Measurements from ENCODE around the gene NEURL1. TPM values are rescaled to one million over a fixed set of nuclear protein-coding genes. Genes with fewer than 3 reads are reported as not detected.

NEURL1 gene, protein sequence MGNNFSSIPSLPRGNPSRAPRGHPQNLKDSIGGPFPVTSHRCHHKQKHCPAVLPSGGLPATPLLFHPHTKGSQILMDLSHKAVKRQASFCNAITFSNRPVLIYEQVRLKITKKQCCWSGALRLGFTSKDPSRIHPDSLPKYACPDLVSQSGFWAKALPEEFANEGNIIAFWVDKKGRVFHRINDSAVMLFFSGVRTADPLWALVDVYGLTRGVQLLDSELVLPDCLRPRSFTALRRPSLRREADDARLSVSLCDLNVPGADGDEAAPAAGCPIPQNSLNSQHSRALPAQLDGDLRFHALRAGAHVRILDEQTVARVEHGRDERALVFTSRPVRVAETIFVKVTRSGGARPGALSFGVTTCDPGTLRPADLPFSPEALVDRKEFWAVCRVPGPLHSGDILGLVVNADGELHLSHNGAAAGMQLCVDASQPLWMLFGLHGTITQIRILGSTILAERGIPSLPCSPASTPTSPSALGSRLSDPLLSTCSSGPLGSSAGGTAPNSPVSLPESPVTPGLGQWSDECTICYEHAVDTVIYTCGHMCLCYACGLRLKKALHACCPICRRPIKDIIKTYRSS
- 0.03 TPM in 1 of 2 replicates, not detected in the other for total RNA-seq (2014; rRNA removed; shearing (Covaris generic))

DNA sequence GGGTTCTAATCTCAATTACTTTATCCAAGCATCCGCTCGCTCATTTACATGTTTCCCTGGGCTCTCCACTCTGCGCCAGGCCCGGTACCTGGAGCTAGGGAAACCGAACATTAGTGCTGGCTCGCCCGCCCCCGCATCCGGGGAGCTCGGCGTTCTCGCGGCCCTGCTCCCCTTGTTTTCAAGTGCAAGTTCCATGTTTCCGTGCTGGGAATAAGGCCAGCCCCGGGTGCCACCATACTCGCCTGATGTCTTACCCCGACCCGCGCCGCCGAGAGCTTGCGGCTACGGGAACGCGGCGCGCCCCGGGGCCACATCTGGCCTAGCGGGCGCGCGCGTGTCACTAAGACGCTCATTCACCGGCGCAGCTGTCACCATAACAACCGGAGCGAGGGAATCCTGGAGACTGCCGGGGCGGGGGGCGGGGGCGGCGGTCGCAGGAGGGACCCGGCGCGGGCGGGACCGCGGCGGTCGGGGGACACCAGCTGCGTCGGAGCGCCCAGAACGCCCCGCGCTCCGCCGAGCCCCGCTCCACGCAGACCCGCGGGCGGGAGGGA, at the start of gene NEURL1:
TSS of gene NEURL1 (plus strand) at position 344 of the 554 bp plus-strand sequence. CDS start 683 bp downstream, outside the sequence.
- DNase-seq (ENCODE audit: low read depth): no peak

DNA sequence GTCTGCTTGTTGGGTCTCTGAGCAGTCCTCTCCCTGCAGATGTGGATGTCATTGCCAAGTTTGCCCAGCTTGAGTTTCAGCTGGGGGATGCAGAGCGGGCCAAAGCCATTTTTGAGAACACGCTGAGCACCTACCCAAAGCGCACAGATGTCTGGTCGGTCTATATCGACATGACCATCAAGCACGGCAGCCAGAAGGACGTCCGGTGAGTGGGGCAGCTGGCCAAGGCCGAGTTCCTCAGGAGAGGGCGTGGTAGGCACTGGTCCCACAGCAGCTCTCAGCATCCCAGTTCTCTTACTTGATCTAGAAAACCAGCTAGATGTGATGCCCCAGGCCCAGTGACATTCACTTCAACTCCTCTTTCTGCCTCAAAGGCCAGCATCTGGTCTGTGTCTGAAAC, 49.0 kb upstream of the NEURL1 start:
- no peak for DNase-seq (ENCODE audit: low read depth)

DNA sequence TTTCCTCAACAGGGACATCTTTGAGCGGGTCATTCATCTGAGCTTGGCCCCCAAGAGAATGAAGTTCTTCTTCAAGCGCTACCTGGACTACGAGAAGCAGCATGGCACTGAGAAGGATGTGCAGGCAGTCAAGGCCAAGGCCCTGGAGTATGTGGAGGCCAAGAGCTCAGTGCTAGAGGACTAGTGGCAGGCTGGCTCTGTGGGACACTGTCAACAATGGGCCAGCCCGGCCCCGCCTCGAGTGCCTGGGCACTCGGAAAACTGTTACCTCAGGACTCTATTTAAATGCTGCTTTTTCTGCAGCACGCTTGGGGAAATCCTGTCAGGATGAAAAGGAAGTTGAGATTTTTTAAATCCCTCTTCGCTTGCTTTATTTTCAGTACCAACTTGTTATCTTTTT, 48.1 kb upstream of the NEURL1 start:
- DNase-seq (ENCODE audit: low read depth): no peak

DNA sequence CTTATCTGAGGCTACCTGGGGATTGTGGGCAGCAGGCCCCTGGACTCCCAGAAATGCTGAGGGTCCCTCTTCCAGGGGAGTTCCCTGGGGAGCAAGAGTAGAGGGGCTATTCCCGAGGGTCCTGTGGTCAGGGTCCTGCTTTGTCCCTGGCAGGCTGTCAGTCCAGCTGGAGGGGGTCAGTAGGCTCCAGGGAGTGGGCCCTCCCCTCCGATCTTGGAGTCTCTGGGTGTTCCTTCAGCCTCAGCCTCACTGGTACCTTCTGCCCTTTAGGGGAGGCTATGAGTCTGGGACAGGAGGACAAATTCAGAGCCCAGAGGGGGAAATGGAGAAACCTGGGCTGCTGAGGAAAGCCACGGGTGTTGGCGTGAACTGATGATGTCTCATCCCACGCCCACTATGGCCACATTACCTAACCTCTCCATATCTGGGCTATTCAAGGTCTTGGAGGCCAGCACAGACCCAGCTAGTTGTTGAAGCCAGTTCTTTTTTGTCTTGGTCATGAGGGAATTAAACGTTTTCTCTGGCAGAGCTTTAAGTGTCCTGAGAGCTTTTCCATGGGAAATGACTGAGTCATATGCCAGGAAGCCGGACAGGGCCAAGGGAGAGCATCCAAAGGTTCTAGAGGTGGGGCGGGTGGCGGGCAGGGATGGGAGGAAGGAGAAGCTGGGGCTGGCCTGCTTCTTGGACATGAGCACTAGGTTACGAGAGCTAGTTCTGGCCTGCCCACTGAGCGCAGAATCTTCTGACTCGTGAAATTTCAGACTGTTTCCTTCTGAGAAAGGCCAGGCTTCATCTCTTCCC, 47.5 kb upstream of the NEURL1 start:
- no peak for DNase-seq (ENCODE audit: low read depth)

DNA sequence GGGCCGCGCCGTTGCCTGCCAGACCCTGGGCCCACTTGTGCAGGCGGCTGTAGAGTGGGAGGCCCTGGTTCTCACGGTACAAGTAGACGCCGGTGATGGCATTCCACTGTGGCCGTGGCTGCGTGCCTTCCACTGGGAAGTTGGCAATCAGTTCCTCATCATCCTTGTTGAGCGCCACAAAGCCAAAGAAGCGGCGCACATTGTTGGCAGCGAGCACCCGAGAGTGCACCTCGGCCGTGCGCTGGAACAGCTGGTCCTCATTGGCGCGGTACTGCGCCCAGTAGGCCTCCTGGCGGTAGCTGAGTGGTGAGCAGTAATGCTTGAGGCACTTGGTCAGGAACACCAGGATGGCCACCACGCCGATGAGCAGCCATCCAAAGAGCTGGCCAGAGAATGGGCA, 46.3 kb upstream of the NEURL1 start:
- no peak for DNase-seq (ENCODE audit: low read depth)

DNA sequence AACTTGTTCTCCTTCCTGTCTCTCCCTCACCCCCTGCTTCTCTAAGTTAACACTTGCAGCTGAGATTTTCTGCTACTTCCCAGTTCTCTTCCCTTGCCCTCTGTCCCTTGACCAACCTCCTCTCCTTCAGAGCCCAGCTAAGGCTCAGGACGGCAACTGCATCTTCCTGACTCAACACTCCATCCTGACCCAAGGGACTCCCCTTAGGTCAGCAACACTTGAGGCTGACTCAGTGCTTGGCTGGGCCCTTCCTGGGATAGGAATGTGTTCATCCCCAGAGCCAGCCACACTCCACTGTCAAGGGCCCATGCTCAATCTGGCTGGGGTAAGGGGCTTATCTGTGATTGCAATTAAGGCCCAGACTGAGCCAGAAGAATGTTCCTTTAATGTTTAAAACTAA, 44.8 kb upstream of the NEURL1 start:
- DNase-seq (ENCODE audit: low read depth): peak; percentile 67

DNA sequence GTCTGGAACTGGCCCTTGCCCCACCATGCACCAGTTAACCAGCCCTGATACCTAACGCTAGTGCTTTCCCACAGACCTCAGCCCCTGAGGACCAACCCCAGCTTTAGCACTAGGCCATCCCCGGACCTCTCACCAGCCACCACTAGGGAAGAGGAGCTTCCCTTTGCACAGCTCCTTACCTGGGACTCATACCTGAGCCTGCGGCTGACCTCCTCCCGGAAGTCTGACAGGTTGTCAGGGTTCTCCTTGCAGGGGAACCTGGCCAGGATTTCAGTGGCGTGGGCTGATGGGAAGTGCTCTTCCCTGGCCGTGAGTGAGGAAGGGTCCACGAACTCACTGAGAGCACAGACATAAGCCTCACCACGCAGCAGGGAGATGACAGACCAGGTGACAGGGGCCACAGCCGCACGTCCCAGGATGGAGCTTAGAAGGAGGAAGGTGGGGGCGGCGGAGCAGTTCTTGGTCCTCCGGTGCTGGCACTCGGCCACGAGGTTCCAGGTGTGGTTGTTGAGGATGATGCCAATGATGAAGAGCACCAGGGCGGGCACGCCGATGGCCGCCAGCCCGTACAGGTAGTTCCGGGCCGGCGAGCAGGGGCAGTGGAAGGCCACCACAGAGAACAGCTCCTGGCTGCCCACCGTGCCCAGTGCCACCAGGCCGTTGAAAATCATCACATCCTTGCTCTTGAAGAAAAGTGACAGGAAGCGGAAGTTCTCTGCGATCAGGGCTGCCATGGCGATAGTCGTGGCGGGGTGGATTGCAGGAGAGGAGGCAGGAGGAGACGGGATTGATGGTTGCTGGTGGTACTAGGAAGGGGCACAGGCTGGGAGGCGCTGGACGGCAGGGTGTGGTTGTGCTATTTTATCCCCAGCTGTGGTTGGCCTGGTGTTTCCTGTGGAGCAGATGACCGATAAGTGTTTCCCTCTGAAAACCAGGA, 44.0 kb upstream of the NEURL1 start:
- no peak for DNase-seq (ENCODE audit: low read depth)

DNA sequence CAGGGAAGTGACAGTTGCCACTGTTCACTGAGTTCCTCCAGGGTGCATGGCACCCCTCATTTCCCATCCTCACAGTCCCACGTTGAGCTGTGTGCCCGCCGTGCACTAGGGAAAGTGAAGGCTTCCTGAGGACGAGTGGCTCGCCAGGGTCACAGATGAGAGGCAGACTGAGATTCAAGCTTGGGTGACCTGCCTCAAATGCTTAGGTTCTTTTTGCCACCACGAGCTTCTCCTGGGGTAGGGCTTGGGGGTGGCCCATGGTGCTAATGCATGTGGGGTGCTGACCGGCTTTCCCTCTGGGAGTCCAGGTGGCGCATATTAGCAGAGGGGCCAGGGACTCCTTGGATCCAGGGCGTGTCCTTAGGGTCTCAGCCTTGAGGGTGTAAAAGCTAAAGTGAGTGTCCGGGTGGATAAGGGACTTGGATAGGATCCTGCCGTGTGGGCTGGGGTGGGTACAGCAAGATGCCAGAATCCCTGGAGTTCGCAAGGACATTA, 43.3 kb upstream of the NEURL1 start:
- DNase-seq (ENCODE audit: low read depth): no peak

DNA sequence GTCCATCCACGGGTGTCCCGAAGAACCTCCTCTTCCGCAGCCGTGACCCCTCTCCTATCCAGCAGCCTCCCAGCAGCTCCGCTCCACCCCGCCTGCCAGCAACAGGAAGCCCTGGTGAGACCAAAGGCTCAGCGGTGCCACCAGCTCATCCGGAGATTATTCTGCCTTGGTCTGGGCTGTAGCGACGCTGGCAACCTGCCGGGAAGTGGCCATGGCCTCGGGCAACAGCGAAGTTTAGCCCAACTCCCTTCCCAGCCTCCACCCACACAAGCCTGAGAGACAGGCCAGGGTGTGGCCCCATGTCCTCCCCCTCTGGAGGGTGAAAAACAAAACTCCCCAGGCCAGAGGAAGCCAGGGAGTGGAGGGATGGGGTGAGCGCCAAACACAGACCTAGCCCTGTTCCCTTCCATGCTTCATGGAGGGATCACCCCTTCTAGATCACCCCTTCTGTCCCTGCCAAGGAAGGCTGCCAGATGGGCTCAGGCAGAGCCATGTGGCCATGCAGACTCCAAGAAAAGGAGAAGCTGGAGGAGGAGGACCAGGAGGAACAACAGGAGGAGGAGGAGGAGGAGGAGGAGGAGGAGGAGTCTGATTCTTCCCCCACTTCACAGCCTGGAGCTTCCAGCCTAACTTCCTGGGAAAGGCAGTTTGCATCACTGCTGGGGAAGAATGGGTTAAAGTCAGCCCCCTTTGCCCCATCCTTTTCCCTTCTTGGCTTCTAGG, 42.3 kb upstream of the NEURL1 start:
- peak; percentile 69 for DNase-seq (ENCODE audit: low read depth)

DNA sequence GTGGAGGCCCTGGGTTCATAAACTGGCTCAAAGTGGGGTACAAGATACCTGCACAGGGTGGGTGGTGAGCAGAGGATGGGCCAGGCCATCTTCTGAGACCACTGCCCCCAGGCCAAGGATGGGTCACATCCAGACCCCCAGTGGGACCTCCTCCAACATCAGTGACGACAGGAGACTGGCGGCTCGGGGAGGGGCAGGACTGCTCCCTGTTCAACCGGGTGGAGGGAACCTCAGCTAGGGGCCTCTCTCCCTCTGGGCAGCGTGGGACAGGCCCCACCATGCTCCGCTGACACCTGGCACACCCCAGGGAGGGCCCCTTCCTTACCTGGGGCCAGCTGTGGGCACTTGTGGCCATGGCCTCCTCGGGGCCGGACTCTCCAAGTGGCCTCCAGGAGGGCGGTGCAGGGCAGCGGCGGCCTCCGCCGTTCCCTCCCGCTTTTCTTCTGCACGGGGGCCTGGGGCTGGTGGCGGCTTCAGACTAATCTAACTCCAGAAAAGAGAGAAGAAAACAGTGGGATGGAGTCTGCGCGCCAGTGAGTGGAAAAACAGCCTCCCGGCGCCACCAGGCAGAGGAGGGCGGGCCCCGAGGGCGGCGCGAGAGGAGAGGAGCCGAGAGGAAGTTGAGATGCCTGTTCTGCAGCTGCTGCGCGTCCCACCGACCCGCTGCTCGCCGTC, 41.5 kb upstream of the NEURL1 start, which contains the start of gene CALHM2:
TSS of gene CALHM2 (minus strand) at position 540 of the 675 bp plus-strand sequence. CDS start 2,429 bp downstream, outside the sequence.
- DNase-seq (ENCODE audit: low read depth): peak; percentile 64

DNA sequence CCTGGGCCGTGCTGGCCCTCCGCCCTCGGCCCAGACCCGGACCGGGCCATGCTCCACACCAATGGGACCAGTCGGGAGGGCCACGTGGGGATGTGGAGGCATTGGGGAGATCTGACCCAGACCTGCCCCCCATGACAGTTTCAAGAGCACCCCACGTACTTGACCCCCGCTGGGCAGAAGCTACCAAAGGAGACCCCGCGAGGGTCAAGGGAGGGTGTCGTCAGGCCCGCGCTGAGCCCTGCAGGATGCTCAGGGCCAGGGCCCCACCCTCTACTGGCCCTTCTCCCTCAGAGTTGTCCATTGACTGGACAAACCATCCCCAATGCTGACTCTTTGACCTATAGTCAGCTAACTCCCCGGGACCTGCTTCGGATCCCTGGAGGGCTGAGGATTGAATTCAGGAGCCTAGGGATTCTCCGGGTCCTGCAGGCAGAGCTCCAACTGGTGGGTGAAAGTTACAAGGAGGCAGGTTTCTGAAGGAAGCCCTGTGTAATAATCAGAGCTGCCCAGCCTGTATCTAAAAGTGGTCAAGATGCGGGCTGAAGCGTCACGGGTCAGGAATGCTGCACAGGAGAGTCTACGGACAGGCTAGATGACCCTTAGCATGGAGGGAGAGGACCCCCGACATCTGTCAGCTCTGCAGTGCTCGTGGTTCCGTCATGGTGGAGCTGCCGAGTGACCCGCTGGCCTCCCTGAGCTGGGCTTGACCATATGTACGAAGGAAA, 40.8 kb upstream of the NEURL1 start:
- no peak for DNase-seq (ENCODE audit: low read depth)

DNA sequence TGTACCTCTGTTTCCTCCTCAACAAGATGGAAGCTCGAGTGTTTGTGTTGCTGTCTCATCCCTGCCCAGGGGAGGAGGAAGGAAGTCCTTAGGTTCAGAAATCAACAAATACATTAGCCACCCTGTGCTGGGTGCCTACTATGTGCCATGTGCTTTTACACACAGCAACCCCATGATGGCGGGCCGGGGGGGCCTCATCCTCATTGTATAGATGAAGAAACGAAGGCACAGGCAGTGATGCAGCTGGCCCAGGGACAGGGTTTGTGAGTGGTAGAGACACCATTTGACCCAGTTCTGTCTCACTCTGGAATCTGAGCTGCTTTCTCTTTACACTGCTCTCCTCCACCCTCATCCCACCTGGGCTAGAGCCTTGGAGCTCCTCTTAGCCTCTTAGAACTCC, 39.5 kb upstream of the NEURL1 start:
- no peak for DNase-seq (ENCODE audit: low read depth)

DNA sequence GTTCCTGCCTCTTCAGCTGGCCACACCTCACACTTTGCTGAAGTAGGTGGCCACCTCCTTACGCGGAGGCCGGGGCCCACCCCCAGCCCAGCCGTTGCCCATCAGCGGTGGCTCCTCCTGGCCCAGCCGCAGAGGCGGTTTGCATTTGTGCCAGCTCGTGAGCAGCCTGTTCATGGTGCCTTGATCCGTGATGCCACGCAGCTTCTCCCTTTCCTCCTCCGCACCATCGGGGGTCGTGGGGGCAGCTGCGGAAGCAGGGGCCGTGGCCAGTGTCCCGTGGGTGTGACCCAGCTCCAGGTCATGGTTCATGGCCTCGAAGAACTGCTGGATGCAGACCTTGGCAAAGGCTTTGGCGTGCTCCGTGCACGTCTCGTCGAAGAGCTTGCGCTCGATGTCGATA, 38.3 kb upstream of the NEURL1 start:
- DNase-seq (ENCODE audit: low read depth): no peak

DNA sequence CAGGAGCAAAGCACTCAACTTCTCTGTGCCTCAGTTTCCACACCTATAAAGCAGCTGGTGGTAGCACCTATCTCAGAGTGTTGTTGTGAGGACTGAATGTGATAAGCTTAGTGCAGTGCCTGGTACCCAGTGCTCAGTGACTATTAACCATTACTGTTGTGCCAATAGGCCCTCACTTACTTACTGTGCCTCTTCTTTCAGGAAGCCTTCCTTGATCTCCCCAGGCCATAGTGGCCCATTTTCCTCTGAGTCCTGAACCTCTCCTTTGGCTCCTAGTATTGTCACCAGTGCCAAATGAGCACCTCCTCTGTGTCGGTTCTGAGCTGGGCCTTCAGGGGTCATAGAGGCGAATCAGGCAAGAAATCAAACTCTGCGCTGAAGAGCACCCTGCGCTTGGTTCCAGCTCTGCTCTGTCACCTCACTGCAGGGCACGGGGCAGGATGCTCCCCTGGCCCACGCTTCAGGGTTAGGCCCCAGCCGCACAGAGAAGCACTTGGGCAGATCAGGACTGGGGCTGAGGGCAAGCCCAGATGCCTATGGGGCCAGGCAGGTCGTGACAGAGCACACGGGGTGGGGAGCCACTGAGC, 37.3 kb upstream of the NEURL1 start:
- DNase-seq (ENCODE audit: low read depth): no peak

DNA sequence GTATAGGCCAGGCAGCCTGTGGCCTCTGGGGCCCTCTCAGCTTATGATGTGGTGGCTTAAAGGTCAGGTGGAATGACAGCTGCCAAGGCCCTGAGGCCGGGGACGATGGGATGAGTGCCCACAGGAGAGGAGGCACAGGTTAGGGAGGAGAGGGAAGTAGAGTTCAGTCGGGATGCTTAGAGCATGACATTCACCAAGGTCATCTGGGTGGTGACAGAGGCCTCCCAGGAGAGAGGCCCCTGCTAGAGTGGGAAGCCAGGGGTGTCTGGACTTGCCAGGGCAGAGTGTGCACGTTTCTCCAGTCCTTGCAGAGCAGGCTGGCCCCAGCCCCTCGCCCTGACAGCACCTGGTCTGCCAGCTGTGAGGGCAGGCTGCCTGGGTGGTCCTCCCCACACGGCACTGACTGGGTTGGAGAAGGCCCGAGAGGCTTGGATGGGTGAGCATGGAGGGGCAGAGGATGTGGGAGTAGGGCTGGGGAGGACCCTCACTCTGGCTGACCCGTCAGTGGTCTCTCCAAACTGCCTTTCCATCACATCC, 36.3 kb upstream of the NEURL1 start:
- no peak for DNase-seq (ENCODE audit: low read depth)

DNA sequence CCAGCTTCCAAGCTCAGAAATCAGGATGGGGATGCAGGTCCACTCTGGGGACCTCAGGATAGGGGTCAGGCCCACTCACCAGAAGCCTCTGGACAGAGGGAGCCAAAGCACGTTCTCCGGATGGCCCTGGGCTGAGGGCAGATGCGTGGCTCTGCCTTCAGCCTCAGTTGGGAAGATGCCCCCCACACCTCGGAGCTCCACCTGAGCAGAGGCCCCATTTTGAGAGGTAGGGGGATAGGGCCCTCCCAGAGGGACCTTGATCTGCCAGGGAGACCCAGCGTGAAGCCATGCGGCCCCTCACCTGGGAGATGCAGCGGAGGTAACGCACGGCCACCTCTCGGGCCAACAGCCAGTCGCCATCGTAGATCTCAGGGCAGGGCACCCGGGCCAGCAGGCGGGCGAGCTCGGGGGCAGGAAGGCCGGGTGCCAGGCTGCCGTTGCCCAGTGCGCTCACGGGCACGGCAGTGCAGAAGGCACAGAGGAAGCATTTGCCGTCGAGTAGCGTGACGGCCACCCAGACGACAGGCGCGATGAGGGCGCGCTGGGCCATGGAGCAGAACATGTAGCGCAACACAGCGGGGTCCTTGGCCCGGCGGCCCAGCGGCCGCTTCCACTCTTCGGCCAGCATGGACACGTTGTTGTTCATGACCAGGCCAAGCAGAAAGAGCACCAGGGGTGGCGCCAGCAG, 35.5 kb upstream of the NEURL1 start:
- DNase-seq (ENCODE audit: low read depth): no peak

DNA sequence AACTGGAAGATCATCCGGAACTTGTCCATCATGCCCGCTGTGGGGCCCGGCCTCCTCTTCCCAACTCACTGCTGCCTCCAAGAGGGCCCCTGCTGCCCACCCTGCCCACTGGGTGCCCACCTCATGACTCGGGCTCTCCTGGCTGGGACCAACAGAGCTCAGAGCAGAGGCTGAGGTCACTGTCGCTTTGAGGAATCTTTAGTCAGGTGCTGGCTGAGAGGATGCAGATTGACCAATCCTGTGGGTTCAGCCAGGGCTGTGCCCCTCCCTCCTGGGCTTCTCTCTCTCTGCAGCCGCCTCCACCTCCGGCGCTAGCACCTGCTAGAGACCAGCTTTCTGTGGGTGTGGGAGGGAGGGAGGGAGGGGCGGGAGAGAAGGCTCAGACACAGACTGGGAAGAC, 34.8 kb upstream of the NEURL1 start, which contains the start of gene CALHM1:
TSS of gene CALHM1 (minus strand) at position 181 of the 400 bp plus-strand sequence. CDS start at position 32, 149 bp downstream.
- DNase-seq (ENCODE audit: low read depth): no peak

Measured in Daoy (cell line).